ENCODE results near the gene ZFP92. TPM values are rescaled to one million over a fixed set of nuclear protein-coding genes. Genes with fewer than 3 reads are reported as not detected.

Gene ZFP92
- total RNA-seq, 1 donor from 2014 or later, result 1.5 TPM

DNA sequence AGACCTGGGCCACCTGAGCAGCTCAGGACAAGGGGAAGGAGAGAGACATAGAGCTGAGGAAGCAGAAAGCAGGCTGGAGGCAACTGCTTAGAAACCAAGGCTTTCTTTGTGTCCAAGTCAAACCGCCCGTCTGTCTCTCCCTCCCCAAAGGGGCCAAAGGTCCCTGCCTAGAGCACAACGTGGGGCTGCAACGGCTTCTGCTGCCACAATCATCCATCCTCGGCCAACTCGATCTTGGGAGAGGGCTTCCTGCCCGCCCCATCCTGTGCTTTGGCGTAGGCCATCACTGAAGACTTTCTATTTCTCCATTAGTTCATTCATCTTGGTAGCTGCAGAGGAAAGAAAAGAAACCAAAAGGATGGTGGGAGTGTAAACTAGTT lies 36.3 kb downstream of the ZFP92 start:
- H3K27ac Mint-ChIP-seq (ENCODE audit: unreplicated experiment), result no peak overlapping the region
- TF ChIP-seq CTCF (IDR thresholded peaks at IDR 0.05), result no peak
- H3K4me3 Mint-ChIP-seq (ENCODE audit: unreplicated experiment), result no peak overlapping the region
- H3K4me1 Mint-ChIP-seq (ENCODE audit: low read depth), result no peaks in the 10 kb centered on the region
- H3K27me3 Mint-ChIP-seq (ENCODE audit: low read depth), result no peaks in the 10 kb centered on the region
- no peaks in the 10 kb centered on the region for H3K36me3 Mint-ChIP-seq (ENCODE audit: low read depth)
- peak; percentile 44 for DNase-seq (ENCODE audit: low spot score)
- no peaks in the 10 kb centered on the region for H3K9me3 Mint-ChIP-seq (ENCODE audit: low read depth)

DNA sequence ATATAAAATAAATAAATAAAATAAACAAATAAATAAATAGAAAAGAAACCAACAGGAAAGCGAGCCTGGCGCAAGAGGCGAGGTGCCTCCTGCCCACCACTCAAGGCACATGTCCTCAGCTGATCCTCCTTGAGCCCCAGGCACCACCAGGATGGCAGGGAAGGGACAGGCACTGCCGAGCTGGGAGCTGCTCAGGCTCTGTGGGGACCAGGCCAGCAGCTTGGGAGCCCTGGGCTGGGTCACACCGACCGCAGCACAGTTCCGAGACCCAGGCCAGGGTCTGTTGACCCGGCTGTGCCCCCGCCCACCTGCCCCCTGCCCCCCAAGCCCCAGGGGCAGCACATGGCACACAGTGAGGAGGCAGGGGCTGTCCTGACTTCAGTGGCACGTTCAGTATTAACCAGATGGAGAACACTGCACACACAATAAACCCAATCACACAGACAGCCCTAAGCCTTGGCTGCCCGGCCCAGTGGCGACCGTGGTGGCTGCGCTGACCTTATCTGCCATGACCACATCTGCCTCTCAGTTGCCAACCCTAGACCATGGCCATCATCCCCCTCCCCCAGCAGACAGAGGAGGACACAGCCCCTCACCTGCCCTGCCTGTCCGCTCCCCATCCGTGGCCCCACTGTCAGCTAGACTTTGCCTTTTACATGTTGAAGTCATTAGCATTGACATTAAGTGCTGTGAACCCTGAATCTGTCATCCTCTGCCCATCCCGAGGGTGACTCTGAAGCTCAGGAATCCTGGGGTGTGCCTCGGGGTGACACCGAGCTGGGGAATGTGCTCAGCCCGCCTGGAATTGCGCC lies 37.5 kb downstream of the ZFP92 start:
- Mint-ChIP-seq H3K4me1 (ENCODE audit: low read depth) (no peaks in the 10 kb centered on the region), H3K4me3 (ENCODE audit: unreplicated experiment) (no peak overlapping the region), H3K9me3 (ENCODE audit: low read depth) (no peaks in the 10 kb centered on the region), H3K36me3 (ENCODE audit: low read depth) (no peaks in the 10 kb centered on the region), H3K27ac (ENCODE audit: unreplicated experiment) (no peak overlapping the region), H3K27me3 (ENCODE audit: low read depth) (no peaks in the 10 kb centered on the region)
- peak; percentile 67 for DNase-seq (ENCODE audit: low spot score)
- no peak for TF ChIP-seq CTCF (IDR thresholded peaks at IDR 0.05)

GRCh38 chrX:153449368-153450113 lies 38.3 kb downstream of the ZFP92 start:
- Mint-ChIP-seq H3K36me3 (ENCODE audit: low read depth) (no peaks in the 10 kb centered on the region), H3K27me3 (ENCODE audit: low read depth) (no peaks in the 10 kb centered on the region), H3K4me1 (ENCODE audit: low read depth) (no peaks in the 10 kb centered on the region), H3K4me3 (ENCODE audit: unreplicated experiment) (no peak overlapping the region), H3K9me3 (ENCODE audit: low read depth) (no peaks in the 10 kb centered on the region), H3K27ac (ENCODE audit: unreplicated experiment) (no peak overlapping the region)
- peak; percentile 68 for DNase-seq (ENCODE audit: low spot score)
- no peak for TF ChIP-seq CTCF (IDR thresholded peaks at IDR 0.05)

- H3K27ac Mint-ChIP-seq (ENCODE audit: unreplicated experiment), result no peak overlapping the region
- no peak for TF ChIP-seq CTCF (IDR thresholded peaks at IDR 0.05)
- no peak overlapping the region for H3K4me3 Mint-ChIP-seq (ENCODE audit: unreplicated experiment)
- H3K4me1 Mint-ChIP-seq (ENCODE audit: low read depth), result no peaks in the 10 kb centered on the region
- no peaks in the 10 kb centered on the region for H3K9me3 Mint-ChIP-seq (ENCODE audit: low read depth)
- H3K27me3 Mint-ChIP-seq (ENCODE audit: low read depth), result no peaks in the 10 kb centered on the region
- DNase-seq (ENCODE audit: low spot score), result peak; percentile 89
- no peaks in the 10 kb centered on the region for H3K36me3 Mint-ChIP-seq (ENCODE audit: low read depth)
Measured at GRCh38 chrX:153450114-153450948, 39.1 kb downstream of the ZFP92 start.

DNA sequence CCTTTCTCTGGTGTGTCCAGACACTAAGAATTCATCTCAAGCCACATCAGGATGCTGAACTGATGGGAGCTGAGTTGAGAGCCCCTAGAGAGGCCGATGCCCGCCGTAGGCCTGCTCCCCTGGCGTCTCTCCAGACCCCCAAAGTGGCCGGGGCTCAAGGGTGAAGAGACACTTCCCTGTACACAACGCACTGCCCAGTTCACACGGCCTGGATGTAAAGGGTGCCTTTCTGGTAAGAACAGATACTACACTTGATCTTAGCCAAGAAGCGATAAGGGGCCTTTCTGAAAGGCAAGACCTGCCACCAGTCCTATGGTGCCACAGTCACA lies 39.6 kb downstream of the ZFP92 start:
- TF ChIP-seq CTCF (IDR thresholded peaks at IDR 0.05), result no peak
- peak; percentile 81 for DNase-seq (ENCODE audit: low spot score)
- no peak overlapping the region for H3K4me3 Mint-ChIP-seq (ENCODE audit: unreplicated experiment)
- H3K27ac Mint-ChIP-seq (ENCODE audit: unreplicated experiment), result no peak overlapping the region
- H3K4me1 Mint-ChIP-seq (ENCODE audit: low read depth), result no peaks in the 10 kb centered on the region
- no peaks in the 10 kb centered on the region for H3K9me3 Mint-ChIP-seq (ENCODE audit: low read depth)
- no peaks in the 10 kb centered on the region for H3K27me3 Mint-ChIP-seq (ENCODE audit: low read depth)
- H3K36me3 Mint-ChIP-seq (ENCODE audit: low read depth), result no peaks in the 10 kb centered on the region

All from chondrocyte (in vitro differentiated cells).